HepG2 (cell line): ENCODE data around the gene TMEM135. TPM values are rescaled to one million over a fixed set of nuclear protein-coding genes. Genes with fewer than 3 reads are reported as not detected.
A peak's percentile ranks its signal among the peaks of the same experiment; 100 is the strongest.

Experiments used
- EHMT2 ChIP-seq: fragments of 200-600 bp; sonication (generic); IDR thresholded peaks from 2 replicates; pipeline ENCODE4 v1.7.0; 2017; ENCODE audit warnings: antibody characterized with exemption, low read depth, low read length, borderline replicate concordance
- FOXA3 ChIP-seq: IDR thresholded peaks from 2 replicates; pipeline ENCODE4 v1.6.1; 2016; ENCODE audit warnings: missing genetic modification reagents, missing compliant biosample characterization
- KAT7 ChIP-seq: IDR thresholded peaks from 2 replicates; pipeline ENCODE4 v1.6.1; 2018; ENCODE audit warnings: borderline replicate concordance, missing compliant biosample characterization
- KMT2B ChIP-seq: IDR thresholded peaks from 2 replicates; pipeline ENCODE4 v1.6.1; 2016; ENCODE audit warnings: missing genetic modification reagents, missing compliant biosample characterization
- NFE2 ChIP-seq: sonication (generic); formaldehyde crosslinking; IDR thresholded peaks from 2 replicates; pipeline ENCODE4 v1.4.0; 2020; ENCODE audit warnings: missing genetic modification reagents
- NR2F1 ChIP-seq, 2 experiments: fragments of 450-650 bp in 1 of 2; formaldehyde crosslinking in 1 of 2; IDR thresholded peaks; 2 replicates each; pipeline versions ENCODE4 v1.5.0 to v1.6.1; 2016 to 2020; ENCODE audit warnings: mild to moderate bottlenecking in 1 of 2, missing compliant biosample characterization in 1 of 2, missing genetic modification reagents in 1 of 2, moderate library complexity in 1 of 2
- TEAD2 ChIP-seq: sonication (generic); formaldehyde crosslinking; IDR thresholded peaks from 2 replicates; pipeline ENCODE4 v1.9.0; 2021; ENCODE audit warnings: missing genetic modification reagents
- TEAD3 ChIP-seq: optimal IDR thresholded peaks from 2 replicates; pipeline ENCODE3; 2016; ENCODE audit warnings: borderline replicate concordance
- ZFP36L1 ChIP-seq: sonication (generic); formaldehyde crosslinking; IDR thresholded peaks from 2 replicates; pipeline ENCODE4 v1.8.0; 2022; ENCODE audit warnings: mild to moderate bottlenecking, missing genetic modification reagents, moderate library complexity
- ZNF10 ChIP-seq: sonication (generic); formaldehyde crosslinking; IDR thresholded peaks from 2 replicates; pipeline ENCODE4 v1.4.0; 2020; ENCODE audit warnings: mild to moderate bottlenecking, low read depth, missing genetic modification reagents, borderline replicate concordance
- ZNF354B ChIP-seq: sonication (generic); formaldehyde crosslinking; IDR thresholded peaks from 2 replicates; pipeline ENCODE4 v1.8.0; 2022; ENCODE audit warnings: mild to moderate bottlenecking, missing genetic modification reagents
- ZNF446 ChIP-seq: sonication (generic); formaldehyde crosslinking; IDR thresholded peaks from 2 replicates; pipeline ENCODE4 v1.5.0; 2020; ENCODE audit warnings: mild to moderate bottlenecking, missing genetic modification reagents
- ZNF530 ChIP-seq: sonication (generic); formaldehyde crosslinking; IDR thresholded peaks from 2 replicates; pipeline ENCODE4 v1.5.0; 2020; ENCODE audit warnings: low read depth, mild to moderate bottlenecking, missing genetic modification reagents
- ZNF644 ChIP-seq: IDR thresholded peaks from 2 replicates; pipeline ENCODE4 v1.6.1; 2016; ENCODE audit warnings: low read depth
- polyA plus RNA-seq, 8 experiments: library from polyadenylated mRNA; depleted of rRNA in 3 of 8; stranded (reverse) in 7 of 8; unstranded in 1 of 8; fragments of >200 nt; fragmentation: Illumina TruSeq in 4 of 8; extraction: Trizol in 4 of 8; gene quantifications; 2 replicates each; pipeline versions ENCODE4 v1.2.1 to v1.2.3, GENCODE V29; 2011 to 2016; ENCODE audit warnings: low read depth in 4 of 8, missing spikeins in 1 of 8, mixed read lengths in 1 of 8; ENCODE audit not compliant: insufficient read depth in 1 of 8
- total RNA-seq, 5 experiments: library from RNA; depleted of rRNA; stranded (reverse); fragments of >200 nt; fragmentation: Illumina TruSeq; extraction: Trizol; gene quantifications; 2 replicates each; pipeline ENCODE4 v1.2.3, GENCODE V29; 2016; ENCODE audit warnings: low read depth in 1 of 5
- TF ChIP-seq, protein P1 (sequence below): sonication (generic); formaldehyde crosslinking; IDR thresholded peaks from 2 replicates; pipeline ENCODE4 v1.4.0; 2020; ENCODE audit warnings: missing genetic modification reagents
- TF ChIP-seq, protein P2 (sequence below): sonication (generic); formaldehyde crosslinking; IDR thresholded peaks from 2 replicates; pipeline ENCODE4 v1.8.0; 2022; ENCODE audit warnings: missing genetic modification reagents, mild to moderate bottlenecking, borderline replicate concordance
- TF ChIP-seq, protein P3 (sequence below): conservative IDR thresholded peaks from 2 replicates; pipeline ENCODE4 v1.6.1; 2018; ENCODE audit warnings: missing genetic modification reagents
- TF ChIP-seq, protein P4 (sequence below): sonication (generic); formaldehyde crosslinking; IDR thresholded peaks from 2 replicates; pipeline ENCODE4 v1.8.1; 2022; ENCODE audit warnings: low read depth, mild to moderate bottlenecking, missing genetic modification reagents
- TF ChIP-seq, protein P5 (sequence below): sonication (generic); formaldehyde crosslinking; IDR thresholded peaks from 2 replicates; pipeline ENCODE4 v1.8.1; 2023; ENCODE audit warnings: mild to moderate bottlenecking, inconsistent platforms, moderate library complexity, missing genetic modification reagents, borderline replicate concordance
- TF ChIP-seq, protein P6 (sequence below): sonication (generic); formaldehyde crosslinking; IDR thresholded peaks from 2 replicates; pipeline ENCODE4 v1.5.0; 2020; ENCODE audit warnings: missing genetic modification reagents, mild to moderate bottlenecking, borderline replicate concordance

Gene TMEM135
- total and polyA plus RNA-seq, 2 of the 13 experiments (the other 11 are each of a cell fraction or from before 2014, with no cell fraction given) = 36.6 to 88.9 TPM

DNA sequence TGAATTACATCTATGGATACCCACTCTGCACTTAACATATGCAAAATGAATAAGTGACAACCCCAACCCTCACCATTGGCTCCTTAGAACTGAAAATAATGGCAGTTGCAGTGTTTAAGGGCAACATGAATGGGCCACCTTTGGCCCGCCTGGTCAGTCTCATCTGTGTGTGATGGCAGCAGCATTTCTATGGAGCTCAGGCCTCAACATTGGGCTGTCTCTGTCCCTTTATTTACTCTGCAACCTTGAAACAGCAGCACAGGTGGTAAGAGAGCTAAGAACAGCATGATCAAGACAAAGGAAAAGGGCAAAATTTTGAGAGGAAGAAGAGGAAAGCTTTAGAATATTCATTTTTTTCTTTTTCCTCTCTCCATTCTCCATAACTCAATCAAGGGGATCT is 38.3 kb upstream of the TMEM135 start (continued):
- TF ChIP-seq, protein P1, sequence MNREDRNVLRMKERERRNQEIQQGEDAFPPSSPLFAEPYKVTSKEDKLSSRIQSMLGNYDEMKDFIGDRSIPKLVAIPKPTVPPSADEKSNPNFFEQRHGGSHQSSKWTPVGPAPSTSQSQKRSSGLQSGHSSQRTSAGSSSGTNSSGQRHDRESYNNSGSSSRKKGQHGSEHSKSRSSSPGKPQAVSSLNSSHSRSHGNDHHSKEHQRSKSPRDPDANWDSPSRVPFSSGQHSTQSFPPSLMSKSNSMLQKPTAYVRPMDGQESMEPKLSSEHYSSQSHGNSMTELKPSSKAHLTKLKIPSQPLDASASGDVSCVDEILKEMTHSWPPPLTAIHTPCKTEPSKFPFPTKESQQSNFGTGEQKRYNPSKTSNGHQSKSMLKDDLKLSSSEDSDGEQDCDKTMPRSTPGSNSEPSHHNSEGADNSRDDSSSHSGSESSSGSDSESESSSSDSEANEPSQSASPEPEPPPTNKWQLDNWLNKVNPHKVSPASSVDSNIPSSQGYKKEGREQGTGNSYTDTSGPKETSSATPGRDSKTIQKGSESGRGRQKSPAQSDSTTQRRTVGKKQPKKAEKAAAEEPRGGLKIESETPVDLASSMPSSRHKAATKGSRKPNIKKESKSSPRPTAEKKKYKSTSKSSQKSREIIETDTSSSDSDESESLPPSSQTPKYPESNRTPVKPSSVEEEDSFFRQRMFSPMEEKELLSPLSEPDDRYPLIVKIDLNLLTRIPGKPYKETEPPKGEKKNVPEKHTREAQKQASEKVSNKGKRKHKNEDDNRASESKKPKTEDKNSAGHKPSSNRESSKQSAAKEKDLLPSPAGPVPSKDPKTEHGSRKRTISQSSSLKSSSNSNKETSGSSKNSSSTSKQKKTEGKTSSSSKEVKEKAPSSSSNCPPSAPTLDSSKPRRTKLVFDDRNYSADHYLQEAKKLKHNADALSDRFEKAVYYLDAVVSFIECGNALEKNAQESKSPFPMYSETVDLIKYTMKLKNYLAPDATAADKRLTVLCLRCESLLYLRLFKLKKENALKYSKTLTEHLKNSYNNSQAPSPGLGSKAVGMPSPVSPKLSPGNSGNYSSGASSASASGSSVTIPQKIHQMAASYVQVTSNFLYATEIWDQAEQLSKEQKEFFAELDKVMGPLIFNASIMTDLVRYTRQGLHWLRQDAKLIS (CRISPR knock-in tag) = no peak
- TF ChIP-seq ZNF354B (CRISPR knock-in tag) (no peak), FOXA3 (CRISPR knock-in tag) (peak; percentile 26; the same call in 1 of the 2 replicates), ZNF10 (no peak), ZNF644 (peak; percentile 82; the same call in 1 of the 2 replicates), TEAD3 (CRISPR knock-in tag) (no peak), NFE2 (CRISPR knock-in tag) (no peak), EHMT2 (peak; percentile 31; the same call in 1 of the 2 replicates), TEAD2 (CRISPR knock-in tag) (no peak), ZFP36L1 (CRISPR knock-in tag) (no peak), ZNF530 (no peak), NR2F1 (CRISPR knock-in tag; IDR thresholded peaks at IDR 0.05) (no peak), KMT2B (CRISPR knock-in tag) (no peak), KAT7 (no peak), ZNF446 (CRISPR knock-in tag) (no peak)
- TF ChIP-seq, protein P2, sequence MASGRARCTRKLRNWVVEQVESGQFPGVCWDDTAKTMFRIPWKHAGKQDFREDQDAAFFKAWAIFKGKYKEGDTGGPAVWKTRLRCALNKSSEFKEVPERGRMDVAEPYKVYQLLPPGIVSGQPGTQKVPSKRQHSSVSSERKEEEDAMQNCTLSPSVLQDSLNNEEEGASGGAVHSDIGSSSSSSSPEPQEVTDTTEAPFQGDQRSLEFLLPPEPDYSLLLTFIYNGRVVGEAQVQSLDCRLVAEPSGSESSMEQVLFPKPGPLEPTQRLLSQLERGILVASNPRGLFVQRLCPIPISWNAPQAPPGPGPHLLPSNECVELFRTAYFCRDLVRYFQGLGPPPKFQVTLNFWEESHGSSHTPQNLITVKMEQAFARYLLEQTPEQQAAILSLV (CRISPR knock-in tag) = no peak
- TF ChIP-seq, protein P3, sequence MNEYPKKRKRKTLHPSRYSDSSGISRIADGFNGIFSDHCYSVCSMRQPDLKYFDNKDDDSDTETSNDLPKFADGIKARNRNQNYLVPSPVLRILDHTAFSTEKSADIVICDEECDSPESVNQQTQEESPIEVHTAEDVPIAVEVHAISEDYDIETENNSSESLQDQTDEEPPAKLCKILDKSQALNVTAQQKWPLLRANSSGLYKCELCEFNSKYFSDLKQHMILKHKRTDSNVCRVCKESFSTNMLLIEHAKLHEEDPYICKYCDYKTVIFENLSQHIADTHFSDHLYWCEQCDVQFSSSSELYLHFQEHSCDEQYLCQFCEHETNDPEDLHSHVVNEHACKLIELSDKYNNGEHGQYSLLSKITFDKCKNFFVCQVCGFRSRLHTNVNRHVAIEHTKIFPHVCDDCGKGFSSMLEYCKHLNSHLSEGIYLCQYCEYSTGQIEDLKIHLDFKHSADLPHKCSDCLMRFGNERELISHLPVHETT (CRISPR knock-in tag) = no peak
- TF ChIP-seq, protein P4, sequence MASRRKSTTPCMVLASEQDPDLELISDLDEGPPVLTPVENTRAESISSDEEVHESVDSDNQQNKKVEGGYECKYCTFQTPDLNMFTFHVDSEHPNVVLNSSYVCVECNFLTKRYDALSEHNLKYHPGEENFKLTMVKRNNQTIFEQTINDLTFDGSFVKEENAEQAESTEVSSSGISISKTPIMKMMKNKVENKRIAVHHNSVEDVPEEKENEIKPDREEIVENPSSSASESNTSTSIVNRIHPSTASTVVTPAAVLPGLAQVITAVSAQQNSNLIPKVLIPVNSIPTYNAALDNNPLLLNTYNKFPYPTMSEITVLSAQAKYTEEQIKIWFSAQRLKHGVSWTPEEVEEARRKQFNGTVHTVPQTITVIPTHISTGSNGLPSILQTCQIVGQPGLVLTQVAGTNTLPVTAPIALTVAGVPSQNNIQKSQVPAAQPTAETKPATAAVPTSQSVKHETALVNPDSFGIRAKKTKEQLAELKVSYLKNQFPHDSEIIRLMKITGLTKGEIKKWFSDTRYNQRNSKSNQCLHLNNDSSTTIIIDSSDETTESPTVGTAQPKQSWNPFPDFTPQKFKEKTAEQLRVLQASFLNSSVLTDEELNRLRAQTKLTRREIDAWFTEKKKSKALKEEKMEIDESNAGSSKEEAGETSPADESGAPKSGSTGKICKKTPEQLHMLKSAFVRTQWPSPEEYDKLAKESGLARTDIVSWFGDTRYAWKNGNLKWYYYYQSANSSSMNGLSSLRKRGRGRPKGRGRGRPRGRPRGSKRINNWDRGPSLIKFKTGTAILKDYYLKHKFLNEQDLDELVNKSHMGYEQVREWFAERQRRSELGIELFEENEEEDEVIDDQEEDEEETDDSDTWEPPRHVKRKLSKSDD (CRISPR knock-in tag) = no peak
- TF ChIP-seq, protein P5, sequence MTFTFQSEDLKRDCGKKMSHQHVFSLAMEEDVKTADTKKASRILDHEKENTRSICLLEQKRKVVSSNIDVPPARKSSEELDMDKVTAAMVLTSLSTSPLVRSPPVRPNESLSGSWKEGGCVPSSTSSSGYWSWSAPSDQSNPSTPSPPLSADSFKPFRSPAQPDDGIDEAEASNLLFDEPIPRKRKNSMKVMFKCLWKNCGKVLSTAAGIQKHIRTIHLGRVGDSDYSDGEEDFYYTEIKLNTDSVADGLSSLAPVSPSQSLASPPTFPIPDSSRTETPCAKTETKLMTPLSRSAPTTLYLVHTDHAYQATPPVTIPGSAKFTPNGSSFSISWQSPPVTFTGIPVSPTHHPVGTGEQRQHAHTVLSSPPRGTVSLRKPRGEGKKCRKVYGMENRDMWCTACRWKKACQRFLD (CRISPR knock-in tag) = no peak
- TF ChIP-seq, protein P6, sequence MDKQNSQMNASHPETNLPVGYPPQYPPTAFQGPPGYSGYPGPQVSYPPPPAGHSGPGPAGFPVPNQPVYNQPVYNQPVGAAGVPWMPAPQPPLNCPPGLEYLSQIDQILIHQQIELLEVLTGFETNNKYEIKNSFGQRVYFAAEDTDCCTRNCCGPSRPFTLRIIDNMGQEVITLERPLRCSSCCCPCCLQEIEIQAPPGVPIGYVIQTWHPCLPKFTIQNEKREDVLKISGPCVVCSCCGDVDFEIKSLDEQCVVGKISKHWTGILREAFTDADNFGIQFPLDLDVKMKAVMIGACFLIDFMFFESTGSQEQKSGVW (CRISPR knock-in tag) = no peak
